ENCODE results near the gene GRXCR1.

GRCh38 chr4:42855779-42856178 lies 36.7 kb upstream of the GRXCR1 start:
- TF ChIP-seq CTCF (IDR thresholded peaks at IDR 0.05) (no peak), EZH2 (IDR thresholded peaks at IDR 0.05; ENCODE audit: borderline replicate concordance, insufficient read depth, low read depth, low read length, poor library complexity, severe bottlenecking) (no peak)

Measured in B cell (primary cell).